Mesodermal cell (in vitro differentiated cells): ENCODE results near the gene SLC50A1.

Source experiments
- H3K27ac ChIP-seq: 2 replicates; pipeline ENCODE4 v1.7.0; 2013; ENCODE audit warnings: mild to moderate bottlenecking, low read depth, low read length, moderate library complexity; ENCODE audit not compliant: severe bottlenecking
- H3K36me3 ChIP-seq: 2 replicates; pipeline ENCODE4 v1.7.1; 2013; ENCODE audit warnings: mild to moderate bottlenecking, low read length, moderate library complexity; ENCODE audit not compliant: control insufficient read depth, insufficient read depth
- H3K4me1 ChIP-seq: one replicate; pipeline ENCODE4 v1.7.1; 2013; ENCODE audit warnings: mild to moderate bottlenecking, low read length; ENCODE audit not compliant: insufficient read depth, control insufficient read depth, poor library complexity, severe bottlenecking
- H3K4me3 ChIP-seq: 2 replicates; pipeline ENCODE4 v1.7.0; 2013; ENCODE audit warnings: low read length, control low read depth, mild to moderate bottlenecking; ENCODE audit not compliant: insufficient read depth, poor library complexity, severe bottlenecking; ENCODE audit errors: extremely low read depth
- H3K9me3 ChIP-seq: 2 replicates; pipeline ENCODE4 v1.7.1; 2013; ENCODE audit warnings: mild to moderate bottlenecking, low read length, moderate library complexity; ENCODE audit not compliant: control insufficient read depth
- WGBS, 2 experiments: methylation state at CpG; one replicate each; pipeline ENCODE4 v1.1.5; 2013; ENCODE audit warnings: missing lambda C conversion rate in 2 of 2; ENCODE audit not compliant: insufficient coverage in 2 of 2; 5-methylcytosine and 5-hydroxymethylcytosine counted together

The SLC50A1 gene

DNA sequence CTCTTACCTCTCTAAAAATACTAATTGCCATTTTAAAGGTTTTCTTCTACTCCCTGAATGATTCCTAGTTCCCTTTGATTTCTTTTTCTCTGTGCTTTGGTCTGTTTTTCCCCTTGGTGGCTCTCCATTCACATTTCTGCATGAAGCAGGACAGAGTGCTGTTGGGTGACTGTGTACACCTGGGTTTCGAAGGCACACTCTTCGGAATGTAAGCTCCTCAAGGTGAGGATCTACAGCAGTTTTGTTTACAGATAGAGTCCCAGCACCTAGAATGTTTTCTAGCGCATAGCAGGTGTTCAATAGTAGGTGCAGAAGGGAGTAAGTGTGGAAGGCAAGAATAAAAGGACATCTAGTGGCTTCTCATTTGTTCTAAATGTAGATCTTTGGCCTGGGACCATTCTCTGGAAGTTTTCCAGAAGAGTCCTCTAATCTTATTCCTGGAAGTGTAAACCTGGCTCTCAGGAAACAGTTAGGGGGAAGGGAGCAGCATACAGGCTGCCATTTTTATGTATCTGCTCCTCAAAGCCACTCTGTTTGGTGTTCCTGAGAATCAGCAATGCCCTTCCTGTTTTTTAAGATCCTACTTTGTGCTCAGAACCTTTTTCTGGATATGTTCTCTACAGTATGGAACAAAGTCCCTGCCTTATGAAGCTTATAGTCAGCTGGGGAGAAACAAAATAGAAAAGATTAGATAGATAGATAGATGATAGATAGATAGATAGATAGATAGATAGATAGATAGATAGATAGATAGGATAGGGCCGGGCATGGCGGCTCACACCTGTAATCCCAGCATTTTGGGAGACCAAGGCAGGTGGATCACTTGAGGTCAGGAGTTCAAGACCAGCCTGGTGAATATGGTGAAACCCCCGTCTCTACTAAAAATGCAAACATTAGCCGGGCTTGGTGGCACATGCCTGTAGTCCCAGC, 30.8 kb upstream of the SLC50A1 start:
- H3K4me3 ChIP-seq = no peak overlapping the region
- H3K27ac ChIP-seq = no peak overlapping the region
- WGBS, 2 experiments = 85 to 90% methylated on average over 7 of the region's 7 CpGs
- no peaks in the 10 kb centered on the region for H3K9me3 ChIP-seq
- no peaks in the 10 kb centered on the region for H3K4me1 ChIP-seq
- no peaks in the 10 kb centered on the region for H3K36me3 ChIP-seq

GRCh38 chr1:155105604-155106011, 30.0 kb upstream of the SLC50A1 start:
- no peak overlapping the region for H3K4me3 ChIP-seq
- no peaks in the 10 kb centered on the region for H3K9me3 ChIP-seq
- no peaks in the 10 kb centered on the region for H3K36me3 ChIP-seq
- WGBS, 2 experiments = 75 to 78% methylated on average over 7 of the region's 7 CpGs
- H3K4me1 ChIP-seq = no peaks in the 10 kb centered on the region
- H3K27ac ChIP-seq = no peak overlapping the region

GRCh38 chr1:155106862-155107261, 28.8 kb upstream of the SLC50A1 start:
- Histone ChIP-seq H3K36me3 (no peaks in the 10 kb centered on the region), H3K9me3 (no peaks in the 10 kb centered on the region), H3K4me1 (no peaks in the 10 kb centered on the region), H3K27ac (no peak overlapping the region), H3K4me3 (no peak overlapping the region)
- 80% methylated on average over 4 of the region's 6 CpGs for WGBS, 2 experiments

- no peaks in the 10 kb centered on the region for H3K4me1 ChIP-seq
- H3K36me3 ChIP-seq = no peaks in the 10 kb centered on the region
- H3K9me3 ChIP-seq = no peaks in the 10 kb centered on the region
- no peak overlapping the region for H3K27ac ChIP-seq
- H3K4me3 ChIP-seq = no peak overlapping the region
- WGBS, 2 experiments = 66 to 82% methylated on average over 8 to 10 of the region's 12 CpGs
Observed at GRCh38 chr1:155107309-155108264, 28.1 kb upstream of the SLC50A1 start.

GRCh38 chr1:155108296-155108695, 27.4 kb upstream of the SLC50A1 start:
- Histone ChIP-seq H3K9me3 (no peaks in the 10 kb centered on the region), H3K27ac (no peak overlapping the region), H3K4me3 (no peak overlapping the region), H3K36me3 (no peaks in the 10 kb centered on the region), H3K4me1 (no peaks in the 10 kb centered on the region)
- WGBS, 2 experiments = 89 to 94% methylated on average over 4 to 5 of the region's 5 CpGs

DNA sequence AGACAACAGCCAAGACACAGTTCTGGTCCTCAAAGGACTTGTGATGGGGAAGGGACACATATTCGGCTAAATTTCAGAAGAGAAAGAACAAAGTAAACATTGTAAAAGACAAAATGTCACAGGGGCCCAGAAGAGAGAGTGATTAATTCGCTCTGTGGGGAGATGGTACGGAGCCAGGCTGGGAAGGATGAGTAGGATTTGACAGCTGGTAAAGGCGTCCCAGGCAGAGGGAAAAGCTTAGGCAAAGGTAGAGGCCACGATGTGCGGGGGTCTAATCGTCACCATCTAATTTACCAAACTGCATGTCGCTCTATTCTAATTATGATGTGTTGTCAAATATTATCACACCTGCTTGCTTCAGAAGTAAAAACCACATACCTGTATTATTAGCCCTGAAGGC, 25.3 kb upstream of the SLC50A1 start:
- Histone ChIP-seq H3K36me3 (no peaks in the 10 kb centered on the region), H3K9me3 (no peaks in the 10 kb centered on the region), H3K27ac (no peak overlapping the region), H3K4me3 (no peak overlapping the region), H3K4me1 (no peaks in the 10 kb centered on the region)
- 92 to 93% methylated on average over 3 to 4 of the region's 8 CpGs for WGBS, 2 experiments

GRCh38 chr1:155110826-155111225, 24.8 kb upstream of the SLC50A1 start:
- WGBS, 2 experiments = 88 to 97% methylated on average over 7 of the region's 8 CpGs
- Histone ChIP-seq H3K9me3 (no peaks in the 10 kb centered on the region), H3K36me3 (no peaks in the 10 kb centered on the region), H3K27ac (no peak overlapping the region), H3K4me1 (no peaks in the 10 kb centered on the region), H3K4me3 (no peak overlapping the region)

DNA sequence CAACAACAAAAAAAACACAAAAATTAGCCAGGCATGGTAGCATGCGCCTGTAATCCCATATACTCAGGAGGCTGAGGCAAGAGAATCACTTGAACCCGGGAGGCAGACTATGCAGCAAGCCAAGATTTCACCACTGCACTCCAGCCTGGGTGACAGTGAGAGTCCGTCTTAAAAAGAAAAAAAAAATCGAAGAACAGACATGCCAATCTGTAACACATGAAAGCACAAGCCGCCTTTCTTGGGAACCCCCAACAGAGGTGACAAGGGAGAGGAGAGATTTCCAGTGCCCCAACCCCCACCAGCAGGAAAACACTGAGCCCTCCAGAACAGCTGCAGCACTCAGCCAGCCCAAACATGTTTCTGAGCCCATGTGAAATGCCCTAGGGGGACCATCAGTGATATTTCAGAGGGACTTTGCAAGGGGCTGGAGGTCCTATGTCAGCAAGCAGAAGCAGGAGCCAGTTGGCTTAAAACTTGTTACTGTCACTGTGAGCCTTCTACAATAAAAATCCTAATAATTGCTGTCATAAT, 22.1 kb upstream of the SLC50A1 start:
- 76 to 83% methylated on average over 3 of the region's 5 CpGs for WGBS, 2 experiments
- Histone ChIP-seq H3K36me3 (no peaks in the 10 kb centered on the region), H3K4me1 (no peaks in the 10 kb centered on the region), H3K4me3 (no peak overlapping the region), H3K9me3 (no peaks in the 10 kb centered on the region), H3K27ac (no peak overlapping the region)

DNA sequence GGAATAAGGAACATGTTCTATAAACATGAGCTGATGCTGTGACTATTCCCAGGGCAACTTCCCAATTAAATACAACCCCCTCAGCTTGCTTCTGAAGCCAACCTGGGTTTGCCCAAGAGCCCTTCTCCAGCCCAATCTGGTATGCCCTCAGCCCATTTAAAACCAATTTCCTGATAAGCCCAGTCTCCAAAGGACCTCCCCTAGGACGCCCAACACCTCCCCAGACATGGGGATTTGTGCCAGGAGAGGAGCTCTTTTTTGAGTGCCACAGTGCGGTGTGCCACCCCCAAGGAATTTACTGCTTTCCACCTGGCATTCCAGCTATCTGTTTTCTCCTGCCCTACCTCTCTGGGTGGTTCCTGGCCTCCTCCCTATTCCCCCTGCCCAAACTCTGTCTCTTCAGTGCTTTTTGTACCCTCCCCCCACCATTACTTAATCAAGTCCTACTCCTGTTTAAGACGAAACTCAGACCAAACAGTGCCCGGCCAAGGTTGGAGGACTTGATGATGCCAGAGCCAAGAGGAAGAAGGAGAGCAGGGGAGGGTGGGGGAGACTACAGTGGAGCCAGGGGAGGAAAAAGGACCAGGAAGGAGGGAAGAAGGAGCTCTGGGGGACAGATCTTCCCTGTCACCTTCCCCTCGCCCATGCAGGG, 19.4 kb upstream of the SLC50A1 start:
- no peak overlapping the region for H3K27ac ChIP-seq
- WGBS, 2 experiments = 77 to 86% methylated on average over 2 to 5 of the region's 5 CpGs
- no peaks in the 10 kb centered on the region for H3K9me3 ChIP-seq
- no peaks in the 10 kb centered on the region for H3K36me3 ChIP-seq
- H3K4me1 ChIP-seq = no peaks in the 10 kb centered on the region
- H3K4me3 ChIP-seq = no peak overlapping the region

GRCh38 chr1:155117610-155118009, 18.0 kb upstream of the SLC50A1 start:
- no peaks in the 10 kb centered on the region for H3K9me3 ChIP-seq
- no peaks in the 10 kb centered on the region for H3K4me1 ChIP-seq
- WGBS, 2 experiments = 76 to 84% methylated on average over 3 to 4 of the region's 4 CpGs
- H3K36me3 ChIP-seq = no peaks in the 10 kb centered on the region
- no peak overlapping the region for H3K4me3 ChIP-seq
- no peak overlapping the region for H3K27ac ChIP-seq
